Endothelial cell of umbilical vein (primary cell): ENCODE measurements around the gene XCL2. TPM values are rescaled to one million over a fixed set of nuclear protein-coding genes. Genes with fewer than 3 reads are reported as not detected.
"Not testable (repeated sequence)": the region's sequence is repeated elsewhere in the genome, so short reads cannot be mapped to it uniquely, and the experiment has no call there.

Source experiments
- BruUV-seq: library from RNA; stranded (reverse); fragments of 400-500 nt; replicated peaks from 2 replicates; lab custom pipeline; 2021; lab: Mats Ljungman, UMichigan
- CTCF ChIA-PET: fragments of 300-600, 350-600 bp; sonication (Branson Sonifier 250); formaldehyde crosslinking; loops from one replicate; lab custom pipeline; 2021; ENCODE audit warnings: antibody characterized with exemption, inconsistent platforms; lab: Charles Lee
- POLR2A ChIA-PET: fragments of 300-600, 350-600 bp; sonication (Branson Sonifier 250); formaldehyde crosslinking; loops from one replicate; lab custom pipeline; 2021; ENCODE audit warnings: antibody characterized with exemption, inconsistent platforms; lab: Charles Lee
- DNase-seq: peaks from one replicate; pipeline ENCODE4 v3.0.0-alpha.2; 2011; ENCODE audit warnings: low read depth, low spot score
- FAIRE-seq: peaks from 2 replicates; lab custom pipeline; 2011; peaks lifted over from hg19 to GRCh38; lab: Jason Lieb, UNC
- H2AFZ ChIP-seq: 2 replicates; pipeline ENCODE4 v1.6.0; 2012; ENCODE audit warnings: low read depth, low read length, control low read depth, inconsistent platforms
- H3K27ac ChIP-seq: 2 replicates; pipeline ENCODE4 v1.5.1; 2011; ENCODE audit warnings: low read depth, mild to moderate bottlenecking, control low read depth, low read length, moderate library complexity; ENCODE audit not compliant: insufficient read depth
- H3K27me3 ChIP-seq, 2 experiments: 2 replicates each; pipeline versions ENCODE4 v1.6.0 to v1.6.1; 2011; ENCODE audit warnings: low read length in 2 of 2, mixed read lengths in 1 of 2; ENCODE audit not compliant: control insufficient read depth in 2 of 2, insufficient read depth in 2 of 2
- H3K36me3 ChIP-seq, 2 experiments: 2 replicates in 1 of 2; 3 replicates in 1 of 2; pipeline ENCODE4 v1.5.1; 2011; ENCODE audit warnings: low read length in 2 of 2, mild to moderate bottlenecking in 1 of 2, moderate library complexity in 1 of 2; ENCODE audit not compliant: control insufficient read depth in 2 of 2, insufficient read depth in 2 of 2; ENCODE audit errors: extremely low read depth in 1 of 2
- H3K4me1 ChIP-seq: 3 replicates; pipeline ENCODE4 v1.5.1; 2011; ENCODE audit warnings: mild to moderate bottlenecking, low read length; ENCODE audit not compliant: control insufficient read depth, insufficient read depth; ENCODE audit errors: extremely low read depth
- H3K4me2 ChIP-seq: 2 replicates; pipeline ENCODE4 v1.6.1; 2011; ENCODE audit warnings: low read length, control low read depth, mixed read lengths; ENCODE audit not compliant: insufficient read depth
- H3K4me3 ChIP-seq, 3 experiments: fragments of 200-600 bp in 1 of 3; sonication (generic), shearing (Covaris generic) in 1 of 3; replicated peaks in 1 of 3; 2 replicates each; pipeline ENCODE4 v1.5.1; 2011 to 2016; ENCODE audit warnings: control low read depth in 3 of 3, low read length in 3 of 3, mild to moderate bottlenecking in 2 of 3, inconsistent platforms in 1 of 3, low read depth in 1 of 3, moderate library complexity in 1 of 3; ENCODE audit not compliant: insufficient read depth in 1 of 3
- H3K79me2 ChIP-seq: 2 replicates; pipeline ENCODE4 v1.6.0; 2012; ENCODE audit warnings: low read length, inconsistent platforms; ENCODE audit not compliant: control insufficient read depth, insufficient read depth
- H3K9ac ChIP-seq: replicated peaks from 2 replicates; pipeline ENCODE3; 2011; ENCODE audit warnings: low read length, control low read depth; ENCODE audit not compliant: insufficient read depth; ENCODE audit errors: extremely low read depth
- H3K9me1 ChIP-seq: replicated peaks from 3 replicates; pipeline ENCODE4 v1.6.0; 2011; ENCODE audit warnings: mild to moderate bottlenecking, low read length; ENCODE audit not compliant: control insufficient read depth, insufficient read depth; ENCODE audit errors: extremely low read depth
- H3K9me3 ChIP-seq: replicated peaks from 2 replicates; pipeline ENCODE4 v1.5.1; 2012; ENCODE audit warnings: low read length, inconsistent platforms; ENCODE audit not compliant: control insufficient read depth, insufficient read depth
- H4K20me1 ChIP-seq: replicated peaks from 2 replicates; pipeline ENCODE3; 2011; ENCODE audit warnings: mild to moderate bottlenecking, low read length; ENCODE audit not compliant: control insufficient read depth, insufficient read depth; ENCODE audit errors: extremely low read depth
- dilution Hi-C: fragments of 300-500 bp; cut with MboI; formaldehyde crosslinking; loops from one replicate; pipeline ENCODE4 v1.15.0; 2019; ENCODE audit warnings: low sequenced_read_pairs; ENCODE audit not compliant: extremely low pct_ligation_motif_present
- intact Hi-C: fragments of 100-400 bp; cut with micrococcal nuclease; formaldehyde crosslinking; loops from one replicate; pipeline ENCODE4 v1.10.0; 2022
- polyA plus RNA-seq, 4 experiments: library from polyadenylated mRNA; depleted of rRNA in 3 of 4; stranded (reverse) in 3 of 4; unstranded in 1 of 4; fragments of >200 nt; gene quantifications; 2 replicates each; pipeline versions ENCODE4 v1.2.1 to v1.2.3, GENCODE V29; 2011 to 2012; ENCODE audit warnings: missing spikeins in 1 of 4
- total RNA-seq: library from RNA; stranded (reverse); gene quantifications from 2 replicates; pipeline ENCODE4 v1.2.3, GENCODE V29; 2021

Gene XCL2
- total and polyA plus RNA-seq, 2 donors (not counting 3 experiments of a cell fraction or from before 2014, with no cell fraction given): not detected

DNA sequence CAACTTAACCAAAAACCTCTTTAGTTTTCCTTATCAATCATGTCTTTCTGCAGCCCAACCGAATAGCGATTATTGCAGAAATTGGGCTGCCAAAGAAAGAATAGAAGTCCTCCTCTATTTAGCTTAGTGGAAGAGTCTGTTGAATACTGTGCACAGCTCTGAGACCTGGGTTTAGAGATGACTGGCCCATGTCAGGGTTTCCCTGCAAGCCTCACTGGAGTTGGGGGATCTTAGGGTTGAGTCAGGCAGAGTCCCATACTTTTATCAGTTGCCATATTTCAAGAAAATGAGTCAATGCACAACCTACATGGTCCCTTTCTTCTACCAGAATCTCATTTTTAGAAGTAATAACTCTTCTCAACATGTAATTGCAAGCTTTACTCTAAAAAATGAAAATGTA lies 36.5 kb upstream of the XCL2 start:
- H3K27ac ChIP-seq, BruUV-seq, H3K9me3 ChIP-seq, H3K9ac ChIP-seq, POLR2A ChIA-PET, intact Hi-C loops, H3K4me2 ChIP-seq, H4K20me1 ChIP-seq, H3K79me2 ChIP-seq, H3K27me3 ChIP-seq, dilution Hi-C loops, H3K36me3 ChIP-seq, H3K4me1 ChIP-seq, H3K4me3 ChIP-seq, H2AFZ ChIP-seq, FAIRE-seq, H3K9me1 ChIP-seq, DNase-seq: not testable (repeated sequence)
- CTCF ChIA-PET: interaction anchor here (1.1 kb wide), 1 partner anchor 12 kb away, joined by 3 read pairs; no protein-coding TSS in a partner anchor

DNA sequence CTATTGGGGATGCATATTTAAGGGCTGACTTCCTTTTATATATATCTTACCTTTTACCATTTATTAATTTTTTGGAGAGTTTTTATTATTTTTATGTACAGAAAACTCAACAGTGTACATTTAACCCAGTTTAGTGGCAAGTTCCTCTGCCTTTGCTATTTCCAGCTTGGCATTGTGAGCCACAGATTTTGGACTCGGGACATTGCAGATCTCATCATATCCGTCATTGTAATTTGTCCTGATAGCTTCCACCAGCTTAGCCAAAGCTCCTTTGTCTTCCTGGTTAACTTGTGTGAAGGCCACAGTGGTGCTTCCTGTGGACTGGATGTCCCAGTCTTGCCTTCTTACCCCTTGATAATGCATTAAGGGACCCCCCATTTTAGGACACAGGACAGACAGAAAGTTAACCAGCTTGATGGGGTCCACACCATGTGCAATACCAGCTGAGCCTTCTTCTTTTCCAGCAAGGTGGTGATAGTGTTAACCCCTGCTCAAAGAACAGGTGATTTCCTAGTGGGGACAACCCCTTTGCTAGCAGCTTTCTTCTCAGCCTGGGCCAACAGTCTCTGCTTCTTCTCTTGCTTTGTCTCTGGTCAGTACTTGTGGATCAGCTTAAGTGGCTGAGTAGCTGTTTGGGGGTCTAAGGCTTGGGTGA lies 34.9 kb upstream of the XCL2 start:
- H3K4me3 ChIP-seq, H3K79me2 ChIP-seq, dilution Hi-C loops, BruUV-seq, H3K4me2 ChIP-seq, H3K9me3 ChIP-seq, H3K4me1 ChIP-seq, FAIRE-seq, H3K27me3 ChIP-seq, DNase-seq, H4K20me1 ChIP-seq, H3K9ac ChIP-seq, POLR2A ChIA-PET, H2AFZ ChIP-seq, H3K9me1 ChIP-seq, H3K36me3 ChIP-seq, H3K27ac ChIP-seq: not testable (repeated sequence)
- CTCF ChIA-PET: interaction anchor here (1.0 to 2.0 kb wide), 5 partner anchors 25 to 968 kb away, joined by 3 to 16 read pairs (median 4); no protein-coding TSS in a partner anchor
- intact Hi-C loops: loop anchor here (5.0 kb wide), 1 partner anchor 46 kb away; no protein-coding TSS in a partner anchor

DNA sequence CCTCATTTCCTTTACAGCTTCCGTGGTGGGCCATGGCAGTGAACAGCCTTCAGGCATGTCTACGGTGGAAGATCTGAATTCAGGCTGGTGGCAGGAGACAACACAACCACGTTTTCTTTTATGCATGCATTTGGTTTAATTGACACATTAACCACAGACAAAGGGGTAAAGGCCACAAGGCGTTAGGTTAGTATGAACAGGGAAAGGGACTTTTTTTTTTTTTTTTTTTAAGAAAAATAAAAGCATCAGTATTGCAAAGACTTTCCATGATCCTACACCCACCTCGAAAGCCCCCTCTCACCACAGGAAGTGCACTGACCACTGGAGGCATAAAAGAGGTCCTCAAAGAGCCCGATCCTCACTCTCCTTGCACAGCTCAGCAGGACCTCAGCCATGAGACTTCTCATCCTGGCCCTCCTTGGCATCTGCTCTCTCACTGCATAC lies 32.5 kb upstream of the XCL2 start, which contains the start of gene XCL1:
XCL1 (plus strand) TSS at position 361 of the 444 bp plus-strand sequence; CDS start at position 394, 33 bp downstream.
- H3K4me1 ChIP-seq, POLR2A ChIA-PET, dilution Hi-C loops, BruUV-seq, H3K79me2 ChIP-seq, H3K27ac ChIP-seq, FAIRE-seq, DNase-seq, H3K27me3 ChIP-seq, H3K4me3 ChIP-seq, H2AFZ ChIP-seq, H3K9ac ChIP-seq, H3K4me2 ChIP-seq, H3K9me3 ChIP-seq, H3K9me1 ChIP-seq, H3K36me3 ChIP-seq, CTCF ChIA-PET, H4K20me1 ChIP-seq: not testable (repeated sequence)
- intact Hi-C loops: loop anchor here (5.0 kb wide), 1 partner anchor 44 kb away; no protein-coding TSS in a partner anchor
